GM12878 (cell line): ENCODE measurements around the gene CNGB1.

Experiments used
- BMI1 ChIP-seq: fragments of 450-650 bp; IDR thresholded peaks from 2 replicates; pipeline ENCODE4 v1.6.1; 2016; ENCODE audit warnings: mild to moderate bottlenecking, moderate library complexity, borderline replicate concordance
- CBFB ChIP-seq: IDR thresholded peaks from 2 replicates; pipeline ENCODE4 v1.6.1; 2016; ENCODE audit warnings: antibody characterized with exemption, low read depth
- EP300 ChIP-seq, 2 experiments: fragments of 150-350 bp in 1 of 2; IDR thresholded peaks; 2 replicates each; pipeline ENCODE4 v1.6.1; 2011 to 2012; ENCODE audit warnings: low read depth in 2 of 2, low read length in 2 of 2, borderline replicate concordance in 1 of 2, improper control_type of control experiment in 1 of 2, inconsistent platforms in 1 of 2; ENCODE audit not compliant: control insufficient read depth in 1 of 2
- EZH2 ChIP-seq: IDR thresholded peaks from 2 replicates; pipeline ENCODE4 v1.6.1; 2012; ENCODE audit warnings: low read depth, mild to moderate bottlenecking, control low read depth, inconsistent platforms, low read length, borderline replicate concordance; ENCODE audit not compliant: control insufficient read depth
- JUNB ChIP-seq: IDR thresholded peaks from 2 replicates; pipeline ENCODE4 v1.6.1; 2016; ENCODE audit warnings: antibody characterized with exemption, mild to moderate bottlenecking
- SP1 ChIP-seq: IDR thresholded peaks from one replicate; pipeline ENCODE4 v1.6.1; 2011; ENCODE audit warnings: low read depth, low read length
- TAF1 ChIP-seq: IDR thresholded peaks from 2 replicates; pipeline ENCODE4 v1.6.1; 2011; ENCODE audit warnings: mild to moderate bottlenecking, low read depth, low read length, borderline replicate concordance
- ZNF217 ChIP-seq: fragments of 450-650 bp; IDR thresholded peaks from 2 replicates; pipeline ENCODE4 v1.6.1; 2017; ENCODE audit warnings: antibody characterized with exemption, mild to moderate bottlenecking
- TF ChIP-seq, protein P1 (sequence below), 3 experiments: IDR thresholded peaks in 2 of 3; conservative IDR thresholded peaks in 1 of 3; 2 replicates each; pipeline ENCODE4 v1.5.1; 2011; ENCODE audit warnings: low read depth in 3 of 3, low read length in 3 of 3, mild to moderate bottlenecking in 3 of 3, control low read depth in 2 of 3, moderate library complexity in 2 of 3, inconsistent platforms in 1 of 3, mixed read lengths in 1 of 3; ENCODE audit not compliant: control insufficient read depth in 2 of 3, insufficient read depth in 1 of 3; ENCODE audit errors: extremely low read depth in 1 of 3
- TF ChIP-seq, protein P2 (sequence below): IDR thresholded peaks from 2 replicates; pipeline ENCODE4 v1.6.1; 2012; ENCODE audit warnings: mild to moderate bottlenecking, low read depth, low read length

DNA sequence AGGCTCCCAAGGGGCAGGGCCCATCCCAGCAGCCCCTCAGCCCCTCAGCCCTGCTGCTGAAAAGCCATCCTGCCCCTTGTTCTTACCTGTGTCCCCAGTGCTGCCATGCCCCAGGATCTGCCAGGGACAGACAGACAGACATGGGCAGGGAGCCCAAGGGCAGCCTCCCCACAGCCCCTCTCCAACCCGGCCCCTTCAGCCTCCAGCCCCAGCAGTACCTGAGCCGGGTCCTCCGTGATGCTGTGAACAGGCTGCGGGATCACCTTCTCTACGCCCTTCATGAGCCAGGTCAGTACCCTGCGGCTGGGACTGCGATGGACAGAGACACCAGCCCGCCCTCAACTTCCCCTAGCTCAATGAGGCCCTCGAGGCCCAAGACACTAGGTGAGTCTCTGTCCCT is 8.2 kb downstream of the CNGB1 start:
- TF ChIP-seq, protein P1, sequence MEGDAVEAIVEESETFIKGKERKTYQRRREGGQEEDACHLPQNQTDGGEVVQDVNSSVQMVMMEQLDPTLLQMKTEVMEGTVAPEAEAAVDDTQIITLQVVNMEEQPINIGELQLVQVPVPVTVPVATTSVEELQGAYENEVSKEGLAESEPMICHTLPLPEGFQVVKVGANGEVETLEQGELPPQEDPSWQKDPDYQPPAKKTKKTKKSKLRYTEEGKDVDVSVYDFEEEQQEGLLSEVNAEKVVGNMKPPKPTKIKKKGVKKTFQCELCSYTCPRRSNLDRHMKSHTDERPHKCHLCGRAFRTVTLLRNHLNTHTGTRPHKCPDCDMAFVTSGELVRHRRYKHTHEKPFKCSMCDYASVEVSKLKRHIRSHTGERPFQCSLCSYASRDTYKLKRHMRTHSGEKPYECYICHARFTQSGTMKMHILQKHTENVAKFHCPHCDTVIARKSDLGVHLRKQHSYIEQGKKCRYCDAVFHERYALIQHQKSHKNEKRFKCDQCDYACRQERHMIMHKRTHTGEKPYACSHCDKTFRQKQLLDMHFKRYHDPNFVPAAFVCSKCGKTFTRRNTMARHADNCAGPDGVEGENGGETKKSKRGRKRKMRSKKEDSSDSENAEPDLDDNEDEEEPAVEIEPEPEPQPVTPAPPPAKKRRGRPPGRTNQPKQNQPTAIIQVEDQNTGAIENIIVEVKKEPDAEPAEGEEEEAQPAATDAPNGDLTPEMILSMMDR (IDR thresholded peaks at IDR 0.05 in 2 of 3, conservative IDR thresholded peaks at IDR 0.05 in 1 of 3; ENCODE audit: control insufficient read depth in 2 of 3, extremely low read depth in 1 of 3, insufficient read depth in 1 of 3, low read depth in 3 of 3, low read length in 3 of 3): no peak
- TF ChIP-seq, protein P2, sequence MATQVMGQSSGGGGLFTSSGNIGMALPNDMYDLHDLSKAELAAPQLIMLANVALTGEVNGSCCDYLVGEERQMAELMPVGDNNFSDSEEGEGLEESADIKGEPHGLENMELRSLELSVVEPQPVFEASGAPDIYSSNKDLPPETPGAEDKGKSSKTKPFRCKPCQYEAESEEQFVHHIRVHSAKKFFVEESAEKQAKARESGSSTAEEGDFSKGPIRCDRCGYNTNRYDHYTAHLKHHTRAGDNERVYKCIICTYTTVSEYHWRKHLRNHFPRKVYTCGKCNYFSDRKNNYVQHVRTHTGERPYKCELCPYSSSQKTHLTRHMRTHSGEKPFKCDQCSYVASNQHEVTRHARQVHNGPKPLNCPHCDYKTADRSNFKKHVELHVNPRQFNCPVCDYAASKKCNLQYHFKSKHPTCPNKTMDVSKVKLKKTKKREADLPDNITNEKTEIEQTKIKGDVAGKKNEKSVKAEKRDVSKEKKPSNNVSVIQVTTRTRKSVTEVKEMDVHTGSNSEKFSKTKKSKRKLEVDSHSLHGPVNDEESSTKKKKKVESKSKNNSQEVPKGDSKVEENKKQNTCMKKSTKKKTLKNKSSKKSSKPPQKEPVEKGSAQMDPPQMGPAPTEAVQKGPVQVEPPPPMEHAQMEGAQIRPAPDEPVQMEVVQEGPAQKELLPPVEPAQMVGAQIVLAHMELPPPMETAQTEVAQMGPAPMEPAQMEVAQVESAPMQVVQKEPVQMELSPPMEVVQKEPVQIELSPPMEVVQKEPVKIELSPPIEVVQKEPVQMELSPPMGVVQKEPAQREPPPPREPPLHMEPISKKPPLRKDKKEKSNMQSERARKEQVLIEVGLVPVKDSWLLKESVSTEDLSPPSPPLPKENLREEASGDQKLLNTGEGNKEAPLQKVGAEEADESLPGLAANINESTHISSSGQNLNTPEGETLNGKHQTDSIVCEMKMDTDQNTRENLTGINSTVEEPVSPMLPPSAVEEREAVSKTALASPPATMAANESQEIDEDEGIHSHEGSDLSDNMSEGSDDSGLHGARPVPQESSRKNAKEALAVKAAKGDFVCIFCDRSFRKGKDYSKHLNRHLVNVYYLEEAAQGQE: no peak
- TF ChIP-seq BMI1 (no peak), TAF1 (no peak), SP1 (no peak), JUNB (no peak), EP300 (IDR thresholded peaks at IDR 0.05; ENCODE audit: borderline replicate concordance in 1 of 2, control insufficient read depth in 1 of 2, low read depth in 2 of 2, low read length in 2 of 2) (no peak), ZNF217 (no peak), EZH2 (no peak), CBFB (no peak)
